ENCODE data around the gene CRYZ.

GRCh38 chr1:74693473-74693872 is 39.4 kb downstream of the CRYZ start:
- TF ChIP-seq CTCF (IDR thresholded peaks at IDR 0.05) (no peak), POLR2A (IDR thresholded peaks at IDR 0.05) (no peak)
